Occipital lobe (tissue), 2 donors: ENCODE measurements around the gene AMIGO3. TPM values are rescaled to one million over a fixed set of nuclear protein-coding genes. Genes with fewer than 3 reads are reported as not detected.
"Not testable (repeated sequence)": the region's sequence is repeated elsewhere in the genome, so short reads cannot be mapped to it uniquely, and the experiment has no call there.

Experiments used
- DNase-seq: peaks from one replicate; lab custom pipeline; 2025; lab: John Stamatoyannopoulos, UW
- total RNA-seq: library from RNA; depleted of rRNA; stranded (reverse); fragments of >200 nt; gene quantifications from one replicate; pipeline ENCODE4 v1.2.3, GENCODE V29; 2014

Gene AMIGO3
- total RNA-seq, 1 donor from 2014 or later, result 0.78 TPM

- DNase-seq, result no peak
These were observed 30.2 kb downstream of the AMIGO3 start, which contains the start of the genes MST1 and RNF123 for GRCh38 chr3:49689046-49689907. Gene MST1, minus strand, starts transcription at chr3:49689474. Its CDS starts 783 bp downstream, at chr3:49688691. Gene RNF123, plus strand, starts transcription at chr3:49689557. Its CDS starts 1,609 bp downstream, at chr3:49691166.

GRCh38 chr3:49688338-49689045 is 31.0 kb downstream of the AMIGO3 start:
- not testable (repeated sequence) for DNase-seq

- DNase-seq, result not testable (repeated sequence)
These were observed 32.1 kb downstream of the AMIGO3 start for GRCh38 chr3:49687424-49687795.

- DNase-seq, result not testable (repeated sequence)
These were observed 32.6 kb downstream of the AMIGO3 start for GRCh38 chr3:49686769-49687423.

GRCh38 chr3:49686346-49686745 is 33.1 kb downstream of the AMIGO3 start:
- DNase-seq, result not testable (repeated sequence)

GRCh38 chr3:49685846-49686245 is 33.6 kb downstream of the AMIGO3 start:
- DNase-seq, result not testable (repeated sequence)

GRCh38 chr3:49685103-49685502 is 34.4 kb downstream of the AMIGO3 start:
- not testable (repeated sequence) for DNase-seq

- DNase-seq, result not testable (repeated sequence)
These were observed 35.0 kb downstream of the AMIGO3 start for GRCh38 chr3:49684453-49684852.

GRCh38 chr3:49683162-49683561 is 36.3 kb downstream of the AMIGO3 start:
- no peak for DNase-seq

- no peak for DNase-seq
These were observed 37.9 kb downstream of the AMIGO3 start for GRCh38 chr3:49681543-49681942.

- DNase-seq, result no peak
These were observed 38.3 kb downstream of the AMIGO3 start for GRCh38 chr3:49681232-49681522.

GRCh38 chr3:49680493-49681231 is 38.8 kb downstream of the AMIGO3 start:
- DNase-seq, result no peak

GRCh38 chr3:49675912-49676311 is 43.6 kb downstream of the AMIGO3 start:
- DNase-seq, result no peak

GRCh38 chr3:49674497-49674983 is 44.9 kb downstream of the AMIGO3 start:
- no peak for DNase-seq

- no peak for DNase-seq
These were observed 45.6 kb downstream of the AMIGO3 start, which contains the start of gene APEH for GRCh38 chr3:49673715-49674496. Gene APEH, plus strand, starts transcription at chr3:49674351. Its CDS starts 51 bp downstream, at chr3:49674402.

GRCh38 chr3:49673121-49673714 is 46.3 kb downstream of the AMIGO3 start:
- DNase-seq, result no peak

- no peak for DNase-seq
These were observed 47.9 kb downstream of the AMIGO3 start for GRCh38 chr3:49671291-49672288.

GRCh38 chr3:49670940-49671290 is 48.6 kb downstream of the AMIGO3 start:
- no peak for DNase-seq

GRCh38 chr3:49669352-49669751 is 50.1 kb downstream of the AMIGO3 start:
- no peak for DNase-seq
